Right renal pelvis (tissue), 4 donors: ENCODE data around the gene SPDEF. TPM values are rescaled to one million over a fixed set of nuclear protein-coding genes. Genes with fewer than 3 reads are reported as not detected.
A peak's percentile ranks its signal among the peaks of the same experiment; 100 is the strongest.

ENCODE experiments used
- DNase-seq, 4 donors: peaks; one replicate each; pipeline ENCODE4 v3.0.0-alpha.2; 2013; ENCODE audit warnings: low read depth in 4 of 4, low spot score in 3 of 4, missing footprints in 1 of 4
- polyA plus RNA-seq, 4 donors: library from polyadenylated mRNA; unstranded; fragments of 120-200 nt; gene quantifications; one replicate each; pipeline ENCODE4 v1.2.1, GENCODE V29; 2013; ENCODE audit not compliant: insufficient read length in 4 of 4

The SPDEF gene
- polyA plus RNA-seq, 4 donors: 0.14 to 0.19 TPM; not detected in 2

GRCh38 chr6:34584694-34585093, 28.6 kb upstream of the SPDEF start:
- DNase-seq: no peak

- DNase-seq: no peak
These were observed 27.9 kb upstream of the SPDEF start for GRCh38 chr6:34583861-34584604.

GRCh38 chr6:34583461-34583860, 27.3 kb upstream of the SPDEF start:
- DNase-seq: no peak

GRCh38 chr6:34581561-34581920, 25.4 kb upstream of the SPDEF start:
- no peak for DNase-seq

GRCh38 chr6:34580707-34581560, 24.8 kb upstream of the SPDEF start:
- peak; percentile 64 to 80 (median 74) for DNase-seq

GRCh38 chr6:34578445-34579262, 22.5 kb upstream of the SPDEF start:
- no peak for DNase-seq

- DNase-seq: no peak
These were observed 20.3 kb upstream of the SPDEF start for GRCh38 chr6:34576286-34576955.

- DNase-seq: no peak
These were observed 19.2 kb upstream of the SPDEF start for GRCh38 chr6:34575326-34575725.

GRCh38 chr6:34574647-34575293, 18.6 kb upstream of the SPDEF start:
- no peak for DNase-seq

GRCh38 chr6:34573567-34574183, 17.5 kb upstream of the SPDEF start:
- DNase-seq: no peak

- no peak for DNase-seq
These were observed 16.5 kb upstream of the SPDEF start for GRCh38 chr6:34572585-34572984.

GRCh38 chr6:34572021-34572420, 15.9 kb upstream of the SPDEF start:
- no peak for DNase-seq

GRCh38 chr6:34571388-34571787, 15.3 kb upstream of the SPDEF start:
- DNase-seq: no peak

GRCh38 chr6:34570066-34570833, 14.1 kb upstream of the SPDEF start:
- DNase-seq: no peak

GRCh38 chr6:34569361-34569973, 13.3 kb upstream of the SPDEF start:
- DNase-seq: no peak

GRCh38 chr6:34568341-34569201, 12.4 kb upstream of the SPDEF start:
- no peak for DNase-seq

GRCh38 chr6:34566830-34567546, 10.9 kb upstream of the SPDEF start:
- DNase-seq: no peak
